8988T (cell line): ENCODE measurements around the gene PLCB1.
"Not testable (repeated sequence)": the region's sequence is repeated elsewhere in the genome, so short reads cannot be mapped to it uniquely, and the experiment has no call there.

Experiments
- DNase-seq: peaks from one replicate; pipeline ENCODE4 v3.0.0; 2011

The PLCB1 gene

GRCh38 chr20:8807480-8808201 is 675.6 kb downstream of the PLCB1 start:
- DNase-seq: no peak

- DNase-seq: no peak
Measured at GRCh38 chr20:8808202-8808535, 676.1 kb downstream of the PLCB1 start.

GRCh38 chr20:8809107-8809953 is 677.3 kb downstream of the PLCB1 start:
- no peak for DNase-seq

GRCh38 chr20:8811801-8812594 is 679.9 kb downstream of the PLCB1 start:
- DNase-seq: no peak

GRCh38 chr20:8812817-8813216 is 680.8 kb downstream of the PLCB1 start:
- no peak for DNase-seq

- no peak for DNase-seq
Measured at GRCh38 chr20:8815208-8815607, 683.1 kb downstream of the PLCB1 start.

GRCh38 chr20:8829256-8829655 is 697.2 kb downstream of the PLCB1 start:
- no peak for DNase-seq

- not testable (repeated sequence) for DNase-seq
Measured at GRCh38 chr20:8834294-8834693, 702.2 kb downstream of the PLCB1 start.

- no peak for DNase-seq
Measured at GRCh38 chr20:8834851-8835250, 702.8 kb downstream of the PLCB1 start.

GRCh38 chr20:8837396-8837795 is 705.3 kb downstream of the PLCB1 start:
- DNase-seq: no peak

GRCh38 chr20:8842525-8842924 is 710.5 kb downstream of the PLCB1 start:
- DNase-seq: no peak

- no peak for DNase-seq
Measured at GRCh38 chr20:8844179-8844578, 712.1 kb downstream of the PLCB1 start.

GRCh38 chr20:8849990-8850389 is 717.9 kb downstream of the PLCB1 start:
- DNase-seq: no peak

- no peak for DNase-seq
Measured at GRCh38 chr20:8851446-8851845, 719.4 kb downstream of the PLCB1 start.

- DNase-seq: not testable (repeated sequence)
Measured at GRCh38 chr20:8851919-8852318, 719.9 kb downstream of the PLCB1 start.

GRCh38 chr20:8853211-8853610 is 721.1 kb downstream of the PLCB1 start:
- not testable (repeated sequence) for DNase-seq

- DNase-seq: no peak
Measured at GRCh38 chr20:8853805-8854338, 721.8 kb downstream of the PLCB1 start.

- no peak for DNase-seq
Measured at GRCh38 chr20:8854571-8854970, 722.5 kb downstream of the PLCB1 start.

- DNase-seq: no peak
Measured at GRCh38 chr20:8855315-8855714, 723.2 kb downstream of the PLCB1 start.

- no peak for DNase-seq
Measured at GRCh38 chr20:8856668-8857067, 724.6 kb downstream of the PLCB1 start.

GRCh38 chr20:8858181-8858787 is 726.2 kb downstream of the PLCB1 start:
- DNase-seq: no peak

- no peak for DNase-seq
Measured at GRCh38 chr20:8860011-8860495, 728.0 kb downstream of the PLCB1 start.

GRCh38 chr20:8862092-8862491 is 730.0 kb downstream of the PLCB1 start:
- no peak for DNase-seq
